K562 (cell line): Measurements from ENCODE around the gene B3GALT6. TPM values are rescaled to one million over a fixed set of nuclear protein-coding genes. Genes with fewer than 3 reads are reported as not detected.

Experiments
- ATAC-seq: fragments of 200-7000 bp; cut with Tn5 transposase; 3 replicates; pipeline ENCODE4 v1.9.1; 2020; ENCODE audit warnings: moderate library complexity
- BruUV-seq: library from RNA; stranded (reverse); fragments of 400-500 nt; replicated peaks from 2 replicates; lab custom pipeline; 2021; lab: Mats Ljungman, UMichigan
- CTCF ChIA-PET: fragments of 300-600 bp; formaldehyde crosslinking; extraction: SDS; loops from one replicate; lab custom pipeline; 2021; ENCODE audit warnings: low intra/inter-chr PET ratio; lab: Yijun Ruan, JAX
- POLR2A ChIA-PET: fragments of 300-600, 350-650 bp; sonication (Branson Sonifier 250); formaldehyde crosslinking; extraction: SDS; loops from one replicate; lab custom pipeline; 2021; ENCODE audit warnings: antibody characterized with exemption, inconsistent platforms; lab: Yijun Ruan, JAX
- DNase-seq, 4 experiments: peaks; one replicate each; pipeline versions ENCODE4 v3.0.0 to v3.0.0-alpha.2; 2011 to 2018; ENCODE audit warnings: low spot score in 3 of 4, mixed read lengths in 3 of 4; ENCODE audit errors: extremely low read depth in 1 of 4
- FAIRE-seq: peaks from 2 replicates; lab custom pipeline; 2011; peaks lifted over from hg19 to GRCh38; lab: Jason Lieb, UNC
- H2AFZ ChIP-seq: 2 replicates; pipeline ENCODE4 v1.6.0; 2011; ENCODE audit warnings: low read depth, low read length, control low read depth, inconsistent platforms
- H3K27ac ChIP-seq: fragments of 200-600 bp; 3 replicates; pipeline ENCODE4 v1.8.0; 2011; ENCODE audit warnings: low read depth, mild to moderate bottlenecking, control low read depth, inconsistent platforms, low read length, moderate library complexity, mixed read lengths; ENCODE audit errors: extremely low read depth
- H3K27me3 ChIP-seq, 2 experiments: fragments of 300-600 bp in 1 of 2; 2 replicates in 1 of 2; 3 replicates in 1 of 2; pipeline versions ENCODE4 v1.6.0 to v1.8.0; 2011; ENCODE audit warnings: inconsistent platforms in 2 of 2, low read length in 2 of 2, mild to moderate bottlenecking in 1 of 2, mixed read lengths in 1 of 2, moderate library complexity in 1 of 2; ENCODE audit not compliant: control insufficient read depth in 2 of 2, insufficient read depth in 2 of 2
- H3K36me3 ChIP-seq: fragments of 300-600 bp; 3 replicates; pipeline ENCODE4 v1.8.0; 2011; ENCODE audit warnings: mild to moderate bottlenecking, low read length, inconsistent platforms; ENCODE audit not compliant: control insufficient read depth, insufficient read depth
- H3K4me1 ChIP-seq, 2 experiments: fragments of 200-600 bp in 1 of 2; replicated peaks in 1 of 2; 2 replicates in 1 of 2; 3 replicates in 1 of 2; pipeline versions ENCODE4 v1.5.1 to v1.8.0; 2011; ENCODE audit warnings: inconsistent platforms in 2 of 2, low read length in 2 of 2, mild to moderate bottlenecking in 1 of 2, mixed read lengths in 1 of 2, moderate library complexity in 1 of 2; ENCODE audit not compliant: control insufficient read depth in 2 of 2, insufficient read depth in 2 of 2
- H3K4me2 ChIP-seq: 2 replicates; pipeline ENCODE4 v1.6.1; 2011; ENCODE audit warnings: low read length, control low read depth, inconsistent platforms, mixed read lengths; ENCODE audit not compliant: insufficient read depth
- H3K4me3 ChIP-seq: fragments of 200-600 bp; sonication (generic), shearing (Covaris generic); 2 replicates; pipeline ENCODE4 v1.5.1; 2016; ENCODE audit warnings: control low read depth, inconsistent platforms
- H3K79me2 ChIP-seq: fragments of 200-600 bp; 3 replicates; pipeline ENCODE4 v1.8.0; 2011; ENCODE audit warnings: low read length, inconsistent platforms; ENCODE audit not compliant: control insufficient read depth, insufficient read depth
- H3K9ac ChIP-seq, 2 experiments: 2 replicates each; pipeline versions ENCODE4 v1.6.0 to v1.6.1; 2011; ENCODE audit warnings: low read depth in 2 of 2, low read length in 2 of 2, control low read depth in 1 of 2, inconsistent platforms in 1 of 2, mild to moderate bottlenecking in 1 of 2, mixed read lengths in 1 of 2; ENCODE audit not compliant: insufficient read depth in 1 of 2
- H3K9me1 ChIP-seq: one replicate; pipeline ENCODE4 v1.6.0; 2011; ENCODE audit warnings: inconsistent platforms, mild to moderate bottlenecking, low read length, moderate library complexity; ENCODE audit not compliant: control insufficient read depth, insufficient read depth
- H3K9me3 ChIP-seq: replicated peaks from 2 replicates; pipeline ENCODE4 v1.5.1; 2011; ENCODE audit warnings: low read depth, low read length, inconsistent platforms; ENCODE audit not compliant: control insufficient read depth, insufficient read depth
- H4K20me1 ChIP-seq: replicated peaks from 2 replicates; pipeline ENCODE4 v1.6.1; 2011; ENCODE audit warnings: low read length, inconsistent platforms, mixed read lengths; ENCODE audit not compliant: control insufficient read depth, insufficient read depth
- HDAC3 ChIP-seq: fragments of 450-650 bp; IDR thresholded peaks from 2 replicates; pipeline ENCODE4 v1.6.1; 2018; ENCODE audit warnings: borderline replicate concordance, mild to moderate bottlenecking, moderate library complexity; ENCODE audit not compliant: partially characterized antibody
- KDM5B ChIP-seq: fragments of 200-600 bp; sonication (generic); IDR thresholded peaks from 2 replicates; pipeline ENCODE4 v1.6.1; 2012; ENCODE audit warnings: low read depth, mild to moderate bottlenecking, moderate library complexity, low read length, control low read depth, inconsistent platforms; ENCODE audit not compliant: insufficient replicate concordance
- POLR2G ChIP-seq: fragments of 200-400 bp; formaldehyde crosslinking; IDR thresholded peaks from 2 replicates; pipeline ENCODE4 v1.6.1; 2017; ENCODE audit warnings: low read depth, mild to moderate bottlenecking, antibody characterized with exemption, low read length, moderate library complexity
- RBFOX2 ChIP-seq: fragments of 200-400 bp; formaldehyde crosslinking; IDR thresholded peaks from 2 replicates; pipeline ENCODE4 v1.6.1; 2017; ENCODE audit warnings: low read depth, mild to moderate bottlenecking, low read length, moderate library complexity
- SOX6 ChIP-seq: fragments of 450-650 bp; IDR thresholded peaks from 2 replicates; pipeline ENCODE4 v1.6.1; 2014; ENCODE audit warnings: mild to moderate bottlenecking
- WGBS: fragments of 100-300 bp; shearing (Covaris generic); methylation state at CpG from one replicate; pipeline ENCODE4 v1.1.6; 2016; ENCODE audit warnings: low coverage, mixed read lengths; ENCODE audit not compliant: insufficient coverage; ENCODE audit errors: missing lambda C conversion rate; 5-methylcytosine and 5-hydroxymethylcytosine counted together
- in situ Hi-C: fragments of 300-500 bp; cut with MboI; formaldehyde crosslinking; loops from 4 replicates; pipeline ENCODE4 v1.15.0; 2018; ENCODE audit warnings: inconsistent platforms, mixed read lengths
- intact Hi-C: fragments of 100-400 bp; cut with micrococcal nuclease; formaldehyde crosslinking; loops from 2 replicates; pipeline ENCODE4 v1.14.2; 2022
- polyA plus RNA-seq, 8 experiments: library from polyadenylated mRNA; depleted of rRNA in 4 of 8; stranded (reverse) in 5 of 8; unstranded in 3 of 8; fragments of >200 nt; fragmentation: Nextera tagmentation in 2 of 8; fragmentation: Illumina TruSeq in 1 of 8; extraction: Ambion mirVana in 2 of 8; extraction: Trizol in 1 of 8; gene quantifications; 2 replicates each; pipeline versions ENCODE4 v1.2.1 to v1.2.3, GENCODE V29; 2011 to 2014; ENCODE audit warnings: inconsistent platforms in 1 of 8, missing spikeins in 1 of 8
- total RNA-seq, 7 experiments: library from RNA; depleted of rRNA in 6 of 7; stranded (reverse); fragments of >200 nt in 6 of 7; fragmentation: Illumina TruSeq in 2 of 7; extraction: Trizol in 2 of 7; gene quantifications; 2 replicates each; pipeline versions ENCODE4 v1.2.1 to v1.2.3, GENCODE V29; 2011 to 2021; ENCODE audit warnings: low replicate concordance in 1 of 7

The B3GALT6 gene
- total and polyA plus RNA-seq, 9 of the 15 experiments (the other 6 are each of a cell fraction or from before 2014, with no cell fraction given), result 0.68 to 29.8 (median 9.9) TPM

GRCh38 chr1:1236176-1236763, 4.2 kb downstream of the B3GALT6 start:
- BruUV-seq, result no TSS peak
- Histone ChIP-seq H3K9me3 (peaks cover 9% of the 10 kb centered on the region), H3K9ac (peak overlapping the region in 1 of 2 experiments; percentile 32; a peak in 2 of 4 replicates), H3K4me1 (peaks cover 0 to 92% of the 10 kb centered on the region in 2 experiments; a peak in 3 of 5 replicates), H4K20me1 (no peaks in the 10 kb centered on the region), H3K79me2 (peaks cover 34% of the 10 kb centered on the region), H3K36me3 (peaks cover 15% of the 10 kb centered on the region; the same call in 1 of the 3 replicates), H3K27ac (no peak overlapping the region), H3K9me1 (no peaks in the 10 kb centered on the region), H3K4me3 (no peak overlapping the region), H2AFZ (no peak overlapping the region), H3K4me2 (no peak overlapping the region), H3K27me3 (no peaks in the 10 kb centered on the region)
- ChIA-PET POLR2A (interaction anchor here (0.5 kb wide), 1 partner anchor 24 kb away, joined by 3 read pairs; no protein-coding TSS in a partner anchor), CTCF (no interaction called here)
- 71% methylated on average over 15 of the region's 22 CpGs for WGBS
- ATAC-seq (no peak), FAIRE-seq (no peak), DNase-seq (no peak)
- TF ChIP-seq POLR2G (peak; percentile 53; the same call in 1 of the 2 replicates), KDM5B (peak; percentile 52), SOX6 (no peak), RBFOX2 (0 out of 2 replicates have a peak, but pooled peaks have one; percentile 5), HDAC3 (no peak)
- intact Hi-C loops (no loop called here), in situ Hi-C loops (no loop called here)
